ENCODE results near the gene FBXO46.

DNA sequence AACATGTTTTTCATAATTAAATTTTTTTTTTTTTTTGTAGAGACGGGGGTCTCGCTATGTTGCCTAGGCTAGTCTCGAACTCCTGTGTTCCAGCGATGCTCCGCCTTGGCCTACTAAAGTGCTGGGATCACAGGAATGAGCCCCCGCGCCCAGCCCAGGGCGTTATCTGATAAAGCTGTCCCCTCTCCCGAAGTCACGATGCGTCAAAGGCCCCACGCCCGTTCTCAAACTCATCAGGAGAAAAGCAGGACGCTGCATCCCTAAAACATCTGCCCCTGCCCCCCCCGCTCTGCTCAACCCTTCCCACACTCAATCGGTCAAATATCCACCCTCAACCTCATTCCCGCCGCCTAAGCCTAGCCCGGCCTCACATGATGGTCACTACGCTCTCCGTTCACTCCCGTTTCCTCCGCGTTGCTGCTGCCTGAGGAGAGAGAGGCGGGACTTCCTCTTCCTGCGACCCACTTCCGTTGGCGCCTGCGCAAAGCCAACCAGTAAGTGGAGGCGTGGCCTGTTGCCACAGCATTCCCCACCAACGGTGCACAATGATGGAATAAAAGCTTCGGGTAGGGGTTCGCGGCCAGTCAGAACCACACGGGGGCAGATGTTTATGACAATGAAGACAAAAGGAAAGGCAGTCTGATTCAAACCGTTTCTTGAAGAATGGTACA lies 39.0 kb downstream of the FBXO46 start, which contains the start of gene SNRPD2:
- TF ChIP-seq POLR2AphosphoS5 (IDR thresholded peaks at IDR 0.05; ENCODE audit: insufficient read depth in 1 of 2, low read depth in 1 of 2) (peak; percentile 91 to 96), POLR2A (IDR thresholded peaks at IDR 0.05) (peak in 1 of 2 donors; percentile 76)
- TF ChIP-seq, protein P1, sequence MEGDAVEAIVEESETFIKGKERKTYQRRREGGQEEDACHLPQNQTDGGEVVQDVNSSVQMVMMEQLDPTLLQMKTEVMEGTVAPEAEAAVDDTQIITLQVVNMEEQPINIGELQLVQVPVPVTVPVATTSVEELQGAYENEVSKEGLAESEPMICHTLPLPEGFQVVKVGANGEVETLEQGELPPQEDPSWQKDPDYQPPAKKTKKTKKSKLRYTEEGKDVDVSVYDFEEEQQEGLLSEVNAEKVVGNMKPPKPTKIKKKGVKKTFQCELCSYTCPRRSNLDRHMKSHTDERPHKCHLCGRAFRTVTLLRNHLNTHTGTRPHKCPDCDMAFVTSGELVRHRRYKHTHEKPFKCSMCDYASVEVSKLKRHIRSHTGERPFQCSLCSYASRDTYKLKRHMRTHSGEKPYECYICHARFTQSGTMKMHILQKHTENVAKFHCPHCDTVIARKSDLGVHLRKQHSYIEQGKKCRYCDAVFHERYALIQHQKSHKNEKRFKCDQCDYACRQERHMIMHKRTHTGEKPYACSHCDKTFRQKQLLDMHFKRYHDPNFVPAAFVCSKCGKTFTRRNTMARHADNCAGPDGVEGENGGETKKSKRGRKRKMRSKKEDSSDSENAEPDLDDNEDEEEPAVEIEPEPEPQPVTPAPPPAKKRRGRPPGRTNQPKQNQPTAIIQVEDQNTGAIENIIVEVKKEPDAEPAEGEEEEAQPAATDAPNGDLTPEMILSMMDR (IDR thresholded peaks at IDR 0.05), result no peak
